ENCODE results near the gene TRIM75. TPM values are rescaled to one million over a fixed set of nuclear protein-coding genes. Genes with fewer than 3 reads are reported as not detected.
A peak's percentile ranks its signal among the peaks of the same experiment; 100 is the strongest.

The TRIM75 gene
- total RNA-seq, 1 donor from 2014 or later = not detected

DNA sequence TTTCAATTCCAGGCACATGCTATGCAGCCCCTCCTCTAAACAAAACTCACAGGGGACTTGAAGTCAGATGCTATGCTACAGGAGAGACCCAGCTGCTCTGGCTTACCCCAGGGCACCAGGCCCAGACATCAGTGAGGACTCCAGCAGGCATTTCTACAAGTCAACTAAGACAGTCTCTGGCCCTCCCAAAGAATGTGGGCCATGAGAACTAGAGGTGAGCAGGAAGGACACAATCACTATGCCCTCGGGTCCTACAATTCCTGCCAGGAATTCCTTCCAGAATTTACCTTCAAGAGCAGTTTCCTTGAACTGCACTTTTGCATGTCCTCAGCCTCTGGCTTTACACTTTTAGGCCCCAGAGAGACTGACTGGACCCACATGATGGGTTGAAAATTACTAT is 41.6 kb downstream of the TRIM75 start:
- no peak for DNase-seq
- peaks cover 63% of the 10 kb centered on the region for H3K36me3 Mint-ChIP-seq (ENCODE audit: low read depth)
- intact Hi-C loops (cut with micrococcal nuclease) = no loop called here
- H3K27me3 Mint-ChIP-seq = no peaks in the 10 kb centered on the region
- H3K4me3 Mint-ChIP-seq = no peak overlapping the region
- no peak for ATAC-seq (ENCODE audit: low read depth)
- POLR2A ChIA-PET = no interaction called here
- no peak overlapping the region for H3K27ac Mint-ChIP-seq
- H3K9me3 Mint-ChIP-seq = no peaks in the 10 kb centered on the region
- CTCF ChIA-PET = no interaction called here
- TF ChIP-seq, protein P1, sequence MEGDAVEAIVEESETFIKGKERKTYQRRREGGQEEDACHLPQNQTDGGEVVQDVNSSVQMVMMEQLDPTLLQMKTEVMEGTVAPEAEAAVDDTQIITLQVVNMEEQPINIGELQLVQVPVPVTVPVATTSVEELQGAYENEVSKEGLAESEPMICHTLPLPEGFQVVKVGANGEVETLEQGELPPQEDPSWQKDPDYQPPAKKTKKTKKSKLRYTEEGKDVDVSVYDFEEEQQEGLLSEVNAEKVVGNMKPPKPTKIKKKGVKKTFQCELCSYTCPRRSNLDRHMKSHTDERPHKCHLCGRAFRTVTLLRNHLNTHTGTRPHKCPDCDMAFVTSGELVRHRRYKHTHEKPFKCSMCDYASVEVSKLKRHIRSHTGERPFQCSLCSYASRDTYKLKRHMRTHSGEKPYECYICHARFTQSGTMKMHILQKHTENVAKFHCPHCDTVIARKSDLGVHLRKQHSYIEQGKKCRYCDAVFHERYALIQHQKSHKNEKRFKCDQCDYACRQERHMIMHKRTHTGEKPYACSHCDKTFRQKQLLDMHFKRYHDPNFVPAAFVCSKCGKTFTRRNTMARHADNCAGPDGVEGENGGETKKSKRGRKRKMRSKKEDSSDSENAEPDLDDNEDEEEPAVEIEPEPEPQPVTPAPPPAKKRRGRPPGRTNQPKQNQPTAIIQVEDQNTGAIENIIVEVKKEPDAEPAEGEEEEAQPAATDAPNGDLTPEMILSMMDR (IDR thresholded peaks at IDR 0.05) = no peak
- H3K4me1 Mint-ChIP-seq = no peaks in the 10 kb centered on the region

DNA sequence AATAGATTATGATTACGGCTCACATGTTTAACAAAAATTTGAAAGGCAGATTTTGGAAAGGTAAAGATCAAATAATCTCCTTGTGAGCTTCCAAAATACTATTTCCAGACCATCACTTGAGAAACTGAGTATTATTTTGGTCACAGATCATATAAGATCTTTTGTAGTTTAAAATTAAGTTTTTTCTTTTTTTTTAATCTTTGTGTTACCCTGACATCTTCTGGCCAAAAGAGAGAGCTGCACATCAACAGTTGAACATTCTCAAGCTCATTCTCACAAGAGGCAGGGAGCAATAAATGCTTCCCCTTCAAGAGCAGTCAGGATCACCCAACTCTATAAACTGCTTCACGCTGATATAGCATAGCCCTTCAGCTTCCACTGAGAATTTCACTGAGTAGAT is 43.1 kb downstream of the TRIM75 start:
- H3K9me3 Mint-ChIP-seq = no peaks in the 10 kb centered on the region
- H3K4me1 Mint-ChIP-seq = no peaks in the 10 kb centered on the region
- H3K27ac Mint-ChIP-seq = no peak overlapping the region
- TF ChIP-seq, protein P1 (IDR thresholded peaks at IDR 0.05) = no peak
- no peaks in the 10 kb centered on the region for H3K27me3 Mint-ChIP-seq
- DNase-seq (no peak), ATAC-seq (ENCODE audit: low read depth) (peak; percentile 31)
- CTCF ChIA-PET = interaction anchor here (1.1 kb wide), 1 partner anchor 17 kb away, joined by 4 read pairs; no protein-coding TSS in a partner anchor
- H3K36me3 Mint-ChIP-seq (ENCODE audit: low read depth) = peaks cover 68% of the 10 kb centered on the region
- POLR2A ChIA-PET = no interaction called here
- intact Hi-C loops (cut with micrococcal nuclease) = loop anchor here (1.0 to 2.0 kb wide), 2 partner anchors 16 to 317 kb away; partner anchors contain the start of gene TMEM192
- no peak overlapping the region for H3K4me3 Mint-ChIP-seq

DNA sequence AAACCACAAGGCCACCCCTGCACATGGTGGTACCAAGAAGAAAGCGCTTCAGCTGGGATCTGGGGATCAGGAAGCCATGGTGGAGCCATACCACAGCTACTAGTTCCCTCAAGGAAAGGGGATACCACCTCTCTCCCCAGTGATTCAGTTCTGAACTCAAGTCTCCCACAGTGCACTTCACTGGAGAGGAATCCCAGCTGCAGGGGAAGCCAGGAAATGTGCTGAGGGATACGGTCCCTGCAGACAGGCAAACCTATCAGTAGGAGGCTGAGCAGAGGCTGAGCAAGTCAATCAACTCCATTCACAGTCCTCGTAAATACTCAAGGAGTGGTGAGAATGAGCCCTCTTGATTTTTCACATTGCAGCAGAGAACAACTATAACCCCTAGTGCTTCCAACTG is 48.0 kb downstream of the TRIM75 start:
- intact Hi-C loops (cut with micrococcal nuclease) = no loop called here
- ATAC-seq (ENCODE audit: low read depth) (no peak), DNase-seq (no peak)
- peaks cover 54% of the 10 kb centered on the region for H3K36me3 Mint-ChIP-seq (ENCODE audit: low read depth)
- POLR2A ChIA-PET = no interaction called here
- CTCF ChIA-PET = no interaction called here
- no peaks in the 10 kb centered on the region for H3K9me3 Mint-ChIP-seq
- H3K27me3 Mint-ChIP-seq = no peaks in the 10 kb centered on the region
- H3K4me3 Mint-ChIP-seq = no peak overlapping the region
- H3K27ac Mint-ChIP-seq = no peak overlapping the region
- TF ChIP-seq, protein P1 (IDR thresholded peaks at IDR 0.05) = no peak
- H3K4me1 Mint-ChIP-seq = no peaks in the 10 kb centered on the region

GRCh38 chr4:165106518-165106917 is 52.9 kb downstream of the TRIM75 start:
- H3K4me3 Mint-ChIP-seq = no peak overlapping the region
- CTCF ChIA-PET = no interaction called here

More at GRCh38 chr4:165106518-165106917, 52.9 kb downstream of the TRIM75 start:
- H3K36me3 Mint-ChIP-seq (ENCODE audit: low read depth) = peaks cover 35% of the 10 kb centered on the region
- no peaks in the 10 kb centered on the region for H3K27me3 Mint-ChIP-seq
- no peak for DNase-seq
- no peak for ATAC-seq (ENCODE audit: low read depth)
- POLR2A ChIA-PET = no interaction called here
- H3K4me1 Mint-ChIP-seq = peaks cover 11% of the 10 kb centered on the region
- no peaks in the 10 kb centered on the region for H3K9me3 Mint-ChIP-seq
- H3K27ac Mint-ChIP-seq = no peak overlapping the region
- intact Hi-C loops (cut with micrococcal nuclease) = no loop called here
- TF ChIP-seq, protein P1 (IDR thresholded peaks at IDR 0.05) = no peak

Other genes starting within 250 kb of the TRIM75 start
- not detected in 2 replicates for gene APELA, start 176.7 kb upstream of the TRIM75 start, total RNA-seq
- gene TRIM61, start 76.2 kb upstream of the TRIM75 start, total RNA-seq = 2.1 and 3.6 TPM in 2 replicates
- gene TRIM60, start 21.9 kb upstream of the TRIM75 start, total RNA-seq = not detected in 2 replicates
- gene TMEM192, start 59.0 kb downstream of the TRIM75 start, total RNA-seq = 17.0 and 19.3 TPM in 2 replicates
- 21.5 and 21.9 TPM in 2 replicates for gene KLHL2, start 153.7 kb downstream of the TRIM75 start, total RNA-seq